ENCODE results near the gene COX14. TPM values are rescaled to one million over a fixed set of nuclear protein-coding genes. Genes with fewer than 3 reads are reported as not detected.

COX14 gene
- total RNA-seq, 1 experiment from 2014 or later: 41.0 TPM

GRCh38 chr12:50078281-50078680 is 33.8 kb upstream of the COX14 start:
- Histone ChIP-seq H3K4me2 (ENCODE audit: low read length) (no peak overlapping the region), H3K36me3 (ENCODE audit: control insufficient read depth in 1 of 2, insufficient read depth in 2 of 2, low read length in 2 of 2) (0 out of 4 replicates have a peak, but pooled peaks cover 0 to 2% of the 10 kb centered on the region in 2 experiments), H4K20me1 (ENCODE audit: insufficient read depth) (no peaks in the 10 kb centered on the region; the same call in 1 of the 2 replicates), H3K4me1 (ENCODE audit: control insufficient read depth in 1 of 2, insufficient read depth in 2 of 2, low read length in 2 of 2) (peaks cover 0 to 10% of the 10 kb centered on the region in 2 experiments; a peak in 1 of 4 replicates), H3K4me3 (replicated peaks in 1 of 2; ENCODE audit: low read depth in 1 of 2, low read length in 2 of 2) (no peak overlapping the region), H3K9ac (ENCODE audit: low read length) (no peak overlapping the region), H3K9me2 (ENCODE audit: insufficient read depth) (no peaks in the 10 kb centered on the region), H2AFZ (ENCODE audit: low read depth, low read length, poor library complexity, severe bottlenecking) (no peak overlapping the region), H3K79me2 (ENCODE audit: insufficient read depth, low read length) (no peaks in the 10 kb centered on the region), H3K27ac (ENCODE audit: low read depth, low read length) (no peak overlapping the region), H3K27me3 (ENCODE audit: insufficient read depth, low read length) (no peaks in the 10 kb centered on the region), H3K9me3 (ENCODE audit: control insufficient read depth in 1 of 2, insufficient read depth in 1 of 2, low read depth in 1 of 2, low read length in 2 of 2) (no peaks in the 10 kb centered on the region)
- DNase-seq (ENCODE audit: low read depth, low spot score) (no peak), ATAC-seq (no peak)
- TF ChIP-seq SRF (IDR thresholded peaks at IDR 0.05; ENCODE audit: low read depth) (no peak), YY1 (IDR thresholded peaks at IDR 0.05; ENCODE audit: extremely low read depth, insufficient replicate concordance, low read depth, low read length) (no peak), FOSL1 (IDR thresholded peaks at IDR 0.05; ENCODE audit: low read depth) (no peak), CTCF (IDR thresholded peaks at IDR 0.05 in 2 of 3, conservative IDR thresholded peaks at IDR 0.05 in 1 of 3; ENCODE audit: borderline replicate concordance in 1 of 3, insufficient read depth in 1 of 3, low read depth in 2 of 3, low read length in 2 of 3) (no peak)
- ChIA-PET POLR2A (no interaction called here), RAD21 (ENCODE audit: low non-redundant PET in 1 of 2, low total read pairs in 2 of 2, uncharacterized antibody in 2 of 2, unreplicated experiment in 2 of 2) (no interaction called here), CTCF (no interaction called here)
- no TSS peak for BruUV-seq (replicated peaks)
- intact Hi-C loops (cut with micrococcal nuclease): no loop called here

DNA sequence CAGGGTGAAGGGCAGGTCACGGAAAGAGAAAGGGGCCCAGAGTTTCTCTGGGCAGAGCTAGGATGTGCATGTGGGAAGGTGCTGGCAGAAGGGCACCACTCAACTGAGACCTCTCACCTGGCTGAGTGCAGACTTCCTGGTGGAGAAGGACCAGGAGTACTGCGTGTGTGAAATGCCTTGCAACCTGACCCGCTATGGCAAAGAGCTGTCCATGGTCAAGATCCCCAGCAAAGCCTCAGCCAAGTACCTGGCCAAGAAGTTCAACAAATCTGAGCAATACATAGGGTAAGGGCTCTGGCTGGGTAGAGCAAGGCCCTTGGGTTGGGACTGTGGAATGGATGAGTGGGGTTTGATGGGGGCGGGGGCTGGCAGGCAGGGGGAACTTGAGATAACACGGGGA is 32.3 kb upstream of the COX14 start:
- no peak overlapping the region for H3K9ac ChIP-seq (ENCODE audit: low read length)
- H3K27me3 ChIP-seq (ENCODE audit: insufficient read depth, low read length): no peaks in the 10 kb centered on the region
- CTCF ChIA-PET: no interaction called here
- no peak for DNase-seq (ENCODE audit: low read depth, low spot score)
- no TSS peak for BruUV-seq (replicated peaks)
- no peaks in the 10 kb centered on the region for H3K9me3 ChIP-seq (ENCODE audit: control insufficient read depth in 1 of 2, insufficient read depth in 1 of 2, low read depth in 1 of 2, low read length in 2 of 2)
- no peak overlapping the region for H2AFZ ChIP-seq (ENCODE audit: low read depth, low read length, poor library complexity, severe bottlenecking)
- intact Hi-C loops (cut with micrococcal nuclease): loop anchor here (10.0 kb wide), 1 partner anchor 325 kb away; the partner anchor contains the start of gene LARP4
- POLR2A ChIA-PET: no interaction called here
- H3K4me3 ChIP-seq (replicated peaks in 1 of 2; ENCODE audit: low read depth in 1 of 2, low read length in 2 of 2): no peak overlapping the region
- no peak overlapping the region for H3K4me2 ChIP-seq (ENCODE audit: low read length)
- H3K9me2 ChIP-seq (ENCODE audit: insufficient read depth): no peaks in the 10 kb centered on the region
- TF ChIP-seq SRF (IDR thresholded peaks at IDR 0.05; ENCODE audit: low read depth): no peak
- TF ChIP-seq FOSL1 (IDR thresholded peaks at IDR 0.05; ENCODE audit: low read depth): no peak
- TF ChIP-seq YY1 (IDR thresholded peaks at IDR 0.05; ENCODE audit: extremely low read depth, insufficient replicate concordance, low read depth, low read length): no peak
- TF ChIP-seq ZNF274 (IDR thresholded peaks at IDR 0.05; ENCODE audit: low read depth, low read length): no peak
- TF ChIP-seq SP1 (IDR thresholded peaks at IDR 0.05; ENCODE audit: low read depth): no peak
- TF ChIP-seq EGR1 (IDR thresholded peaks at IDR 0.05; ENCODE audit: low read depth): no peak
- TF ChIP-seq, protein P1, sequence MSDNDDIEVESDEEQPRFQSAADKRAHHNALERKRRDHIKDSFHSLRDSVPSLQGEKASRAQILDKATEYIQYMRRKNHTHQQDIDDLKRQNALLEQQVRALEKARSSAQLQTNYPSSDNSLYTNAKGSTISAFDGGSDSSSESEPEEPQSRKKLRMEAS (IDR thresholded peaks at IDR 0.05): no peak
- no peak for TF ChIP-seq JUND (IDR thresholded peaks at IDR 0.05)
- TF ChIP-seq RAD21 (IDR thresholded peaks at IDR 0.05; ENCODE audit: low read depth): no peak
- TF ChIP-seq ZFX (IDR thresholded peaks at IDR 0.05): no peak
- TF ChIP-seq ZBTB33 (IDR thresholded peaks at IDR 0.05; ENCODE audit: extremely low read depth, insufficient replicate concordance, low read length): no peak
- no peak for TF ChIP-seq EZH2 (IDR thresholded peaks at IDR 0.05)
- TF ChIP-seq CBX3 (IDR thresholded peaks at IDR 0.05; ENCODE audit: low read depth): no peak
- TF ChIP-seq TCF7L2 (IDR thresholded peaks at IDR 0.05; ENCODE audit: borderline replicate concordance, extremely low read depth, insufficient read depth, insufficient read length): no peak
- peaks cover 5 to 22% of the 10 kb centered on the region in 2 experiments for H3K4me1 ChIP-seq (ENCODE audit: control insufficient read depth in 1 of 2, insufficient read depth in 2 of 2, low read length in 2 of 2)
- no peak overlapping the region for H3K27ac ChIP-seq (ENCODE audit: low read depth, low read length)
- H3K79me2 ChIP-seq (ENCODE audit: insufficient read depth, low read length): peaks cover 3% of the 10 kb centered on the region; the same call in 1 of the 2 replicates
- no peak for ATAC-seq
- H3K36me3 ChIP-seq (ENCODE audit: control insufficient read depth in 1 of 2, insufficient read depth in 2 of 2, low read length in 2 of 2): 0 out of 4 replicates have a peak, but pooled peaks cover 0 to 2% of the 10 kb centered on the region in 2 experiments
- H4K20me1 ChIP-seq (ENCODE audit: insufficient read depth): no peaks in the 10 kb centered on the region; the same call in 1 of the 2 replicates
- RAD21 ChIA-PET (ENCODE audit: low non-redundant PET in 1 of 2, low total read pairs in 2 of 2, uncharacterized antibody in 2 of 2, unreplicated experiment in 2 of 2): no interaction called here

Data from HCT116 (cell line).